Left hindlimb (tissue), 1 donor: ENCODE measurements around the gene DBI.

ENCODE experiments used
- DNase-seq: peaks from one replicate; pipeline ENCODE4 v3.0.0-alpha.2; 2018

The DBI gene

GRCh38 chr2:119366649-119367471, at the start of gene DBI, which contains the start of gene C2orf76:
Gene DBI, plus strand, starts transcription at chr2:119366977. Its CDS starts 75 bp downstream, at chr2:119367052.
Gene C2orf76, minus strand, starts transcription at chr2:119366834. Its CDS starts 26,875 bp downstream, at chr2:119339959.
- peak; percentile 96 for DNase-seq

- DNase-seq: no peak
Observed at GRCh38 chr2:119317554-119317953, 49.2 kb upstream of the DBI start.

GRCh38 chr2:119319593-119319992, 47.2 kb upstream of the DBI start:
- no peak for DNase-seq

- no peak for DNase-seq
Observed at GRCh38 chr2:119323459-119323858, 43.3 kb upstream of the DBI start.

GRCh38 chr2:119324685-119325270, 42.0 kb upstream of the DBI start:
- DNase-seq: no peak

GRCh38 chr2:119326938-119327337, 39.8 kb upstream of the DBI start:
- no peak for DNase-seq

GRCh38 chr2:119327431-119327830, 39.3 kb upstream of the DBI start:
- DNase-seq: no peak

- no peak for DNase-seq
Observed at GRCh38 chr2:119332953-119333352, 33.8 kb upstream of the DBI start.

- no peak for DNase-seq
Observed at GRCh38 chr2:119333360-119333759, 33.4 kb upstream of the DBI start.

- no peak for DNase-seq
Observed at GRCh38 chr2:119333833-119334232, 32.9 kb upstream of the DBI start.

- no peak for DNase-seq
Observed at GRCh38 chr2:119337749-119338148, 29.0 kb upstream of the DBI start.

- no peak for DNase-seq
Observed at GRCh38 chr2:119338272-119338671, 28.5 kb upstream of the DBI start.

GRCh38 chr2:119338826-119339561, 27.8 kb upstream of the DBI start:
- DNase-seq: no peak

GRCh38 chr2:119339562-119339923, 27.2 kb upstream of the DBI start:
- no peak for DNase-seq

GRCh38 chr2:119341684-119342083, 25.1 kb upstream of the DBI start:
- DNase-seq: no peak

- no peak for DNase-seq
Observed at GRCh38 chr2:119349289-119349688, 17.5 kb upstream of the DBI start.

- DNase-seq: no peak
Observed at GRCh38 chr2:119350311-119350998, 16.3 kb upstream of the DBI start.

GRCh38 chr2:119352357-119352756, 14.4 kb upstream of the DBI start:
- DNase-seq: no peak

- DNase-seq: no peak
Observed at GRCh38 chr2:119354860-119355259, 11.9 kb upstream of the DBI start.

- DNase-seq: no peak
Observed at GRCh38 chr2:119359774-119360173, 7.0 kb upstream of the DBI start.

GRCh38 chr2:119360423-119360966, 6.3 kb upstream of the DBI start:
- no peak for DNase-seq

GRCh38 chr2:119364798-119365197, 2.0 kb upstream of the DBI start:
- no peak for DNase-seq

GRCh38 chr2:119365436-119365835, 1.3 kb upstream of the DBI start:
- no peak for DNase-seq
